Fibroblast of gingiva (primary cell): Measurements from ENCODE around the gene PGS1.

Experiments
- DNase-seq: peaks from one replicate; pipeline ENCODE4 v3.0.0-alpha.2; 2011; ENCODE audit warnings: low read depth

The PGS1 gene

DNA sequence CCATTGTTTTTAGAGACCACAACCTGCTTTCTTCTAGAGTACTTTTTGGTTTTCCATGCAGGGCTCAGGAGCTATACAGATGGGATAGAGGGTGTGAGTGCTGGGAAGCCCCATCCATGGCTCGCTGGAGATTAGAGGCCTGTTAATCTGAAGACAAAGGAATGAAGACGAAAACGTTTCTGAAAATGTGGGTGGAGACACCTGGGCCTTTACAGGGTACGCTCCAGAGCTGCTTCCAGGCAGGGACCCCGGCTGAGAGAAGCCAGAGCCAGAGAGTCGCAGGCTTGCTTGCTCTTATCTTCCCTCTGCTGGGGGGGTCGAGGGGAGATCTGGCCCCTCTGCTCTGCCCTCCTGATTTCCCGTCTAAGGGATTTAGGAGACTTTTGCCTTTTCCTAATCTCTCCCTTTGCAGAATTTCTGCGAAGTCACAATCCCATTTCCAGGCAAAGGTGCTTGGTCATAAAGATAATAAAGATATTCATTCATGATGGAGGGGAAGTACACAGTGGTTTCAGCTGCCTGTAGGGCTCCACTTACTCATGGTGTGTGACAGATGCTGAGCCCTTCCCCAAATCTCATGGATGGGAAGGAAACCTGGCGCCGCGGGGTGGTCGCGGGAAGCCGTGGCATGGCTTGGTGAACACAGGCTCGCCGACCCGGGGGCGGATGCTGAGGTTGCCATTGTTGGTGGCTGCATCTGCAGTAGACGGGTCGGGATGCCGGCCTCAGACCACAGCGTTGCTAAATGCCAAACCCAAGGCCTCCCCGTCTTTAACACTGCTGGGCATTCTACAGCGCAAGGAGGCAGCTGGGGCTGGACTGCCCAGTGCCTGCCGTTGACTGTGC, 13.8 kb upstream of the PGS1 start:
- no peak for DNase-seq

DNA sequence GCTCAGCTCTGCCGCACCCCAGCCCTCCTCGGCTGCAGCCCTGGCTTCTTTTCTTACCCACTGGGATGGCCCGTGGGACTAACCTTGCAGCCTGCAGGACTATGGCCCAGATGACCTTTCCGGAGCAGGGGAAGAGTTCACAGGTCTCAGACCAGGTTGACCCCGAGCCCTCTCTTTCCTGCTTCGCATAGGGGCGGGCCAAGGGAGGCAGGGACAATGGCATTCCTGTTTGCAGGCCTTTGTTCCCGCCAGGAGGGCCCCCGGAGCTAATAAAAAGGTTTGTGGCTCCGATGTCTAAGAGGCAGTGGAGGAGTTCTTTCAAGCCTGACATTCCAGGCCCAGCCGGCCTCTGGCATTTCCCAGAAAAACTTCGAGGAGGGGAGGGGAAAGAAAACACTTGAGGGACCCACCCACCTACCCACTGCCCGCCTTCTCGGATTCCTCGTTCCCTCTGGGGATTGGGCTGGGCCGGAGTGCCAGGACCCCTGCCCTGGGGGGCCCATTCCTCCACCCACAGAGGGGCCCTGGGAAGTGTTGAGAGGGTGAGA, 12.8 kb upstream of the PGS1 start:
- peak; percentile 56 for DNase-seq

DNA sequence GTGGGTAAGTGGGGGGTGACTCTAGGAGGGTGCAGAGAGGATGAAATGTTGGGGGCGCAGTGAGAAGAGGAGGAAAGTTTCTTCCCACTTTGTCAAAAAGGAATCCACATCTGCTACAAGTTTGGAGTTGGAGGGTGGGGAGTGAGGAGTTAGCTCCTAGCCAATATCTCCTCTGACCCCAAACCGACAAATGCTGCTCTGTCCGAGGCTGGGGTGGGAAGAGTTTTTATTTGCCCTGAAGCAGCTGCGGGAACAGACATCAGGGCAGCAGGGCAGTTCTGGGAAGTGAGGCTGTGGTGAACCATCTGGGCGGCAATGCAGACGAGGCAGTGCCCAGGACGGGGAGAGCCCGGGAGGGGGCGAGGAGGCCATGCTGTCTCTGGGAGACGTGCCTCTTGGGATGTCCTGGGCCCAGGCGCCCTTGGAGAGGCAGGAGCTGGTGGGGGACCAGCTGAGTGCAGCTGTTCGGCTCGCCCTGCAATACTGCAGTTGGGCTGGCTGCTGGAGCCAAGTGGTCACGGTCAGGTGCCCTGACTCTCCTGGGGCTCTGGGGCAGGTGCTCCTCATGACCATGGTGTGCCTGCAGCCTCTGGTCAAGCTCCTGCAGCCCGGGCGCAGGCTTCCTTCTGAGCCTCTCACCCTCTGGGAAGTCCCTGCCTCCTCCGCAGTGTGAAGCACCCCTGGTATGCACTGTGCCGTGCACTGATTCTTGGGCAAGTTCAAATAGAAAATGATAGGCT, 12.2 kb upstream of the PGS1 start:
- peak; percentile 56 for DNase-seq

DNA sequence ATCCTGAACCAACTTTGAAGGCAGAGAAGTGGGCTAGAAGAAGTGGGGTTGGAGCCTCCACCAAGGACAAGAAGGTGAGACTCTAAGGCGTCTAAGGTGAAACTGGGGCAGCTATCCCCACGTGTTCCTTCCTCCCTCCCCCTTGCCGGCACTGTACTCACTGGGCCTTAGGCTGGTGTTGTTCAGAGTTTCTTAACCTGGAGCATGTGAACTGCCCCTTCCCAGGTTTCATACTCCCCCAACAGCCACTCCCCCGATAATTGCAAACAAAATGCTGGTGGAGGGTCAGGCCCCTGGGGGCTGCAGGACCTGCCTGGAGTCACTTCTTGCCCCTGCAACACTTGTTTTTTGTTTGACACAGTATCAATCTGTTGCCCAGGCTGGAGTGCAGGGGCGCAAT, 11.3 kb upstream of the PGS1 start:
- no peak for DNase-seq

DNA sequence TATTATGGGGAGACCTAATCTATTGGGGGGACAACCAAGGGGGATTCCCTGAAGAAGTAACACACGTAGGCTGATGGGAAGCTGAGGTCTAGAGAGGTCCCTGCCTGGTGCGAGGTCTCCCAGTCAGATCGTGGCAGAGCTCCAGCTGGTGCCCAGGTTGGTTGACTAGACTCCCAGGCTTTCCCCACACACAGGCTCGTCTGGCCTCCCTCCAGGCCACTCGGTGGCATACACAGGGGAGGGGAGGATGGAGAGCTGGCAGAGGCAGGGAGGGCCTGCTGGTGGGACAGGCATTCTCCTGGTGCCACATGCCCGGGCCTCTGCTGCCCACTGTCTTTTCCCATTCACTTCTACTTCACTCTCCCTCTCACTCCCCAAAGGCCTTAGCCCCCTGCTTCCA, 10.1 kb upstream of the PGS1 start:
- DNase-seq, result no peak

DNA sequence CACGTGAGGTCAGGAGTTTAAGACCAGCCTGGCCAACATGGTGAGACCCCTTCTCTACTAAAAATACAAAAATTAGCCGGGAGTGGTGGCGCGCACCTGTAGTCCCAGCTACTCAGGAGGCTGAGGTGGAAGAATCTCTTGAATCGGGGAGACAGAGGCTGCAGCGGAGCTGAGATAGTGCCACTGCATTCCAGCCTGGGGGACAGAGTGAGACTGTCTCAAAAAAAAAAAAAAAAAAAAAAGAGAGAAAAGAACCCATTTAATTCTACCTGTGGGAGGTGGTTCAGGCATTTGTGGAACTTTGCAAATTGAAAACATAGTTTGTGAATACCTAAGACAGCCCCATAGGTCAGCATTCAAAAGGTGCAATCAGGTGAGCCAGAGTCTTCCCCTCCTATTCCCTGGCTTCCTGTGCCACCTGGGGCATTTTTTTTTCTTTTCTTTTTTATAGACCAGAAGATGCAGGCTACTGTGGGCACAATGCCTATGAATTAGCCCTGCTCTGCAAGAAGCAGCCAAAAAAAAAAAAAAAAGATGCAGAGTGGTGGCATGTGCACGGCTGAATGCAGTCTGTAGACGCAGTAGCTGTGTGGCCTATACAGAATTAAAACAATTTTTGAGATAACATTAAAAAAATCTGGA, 9.5 kb upstream of the PGS1 start:
- DNase-seq, result no peak

DNA sequence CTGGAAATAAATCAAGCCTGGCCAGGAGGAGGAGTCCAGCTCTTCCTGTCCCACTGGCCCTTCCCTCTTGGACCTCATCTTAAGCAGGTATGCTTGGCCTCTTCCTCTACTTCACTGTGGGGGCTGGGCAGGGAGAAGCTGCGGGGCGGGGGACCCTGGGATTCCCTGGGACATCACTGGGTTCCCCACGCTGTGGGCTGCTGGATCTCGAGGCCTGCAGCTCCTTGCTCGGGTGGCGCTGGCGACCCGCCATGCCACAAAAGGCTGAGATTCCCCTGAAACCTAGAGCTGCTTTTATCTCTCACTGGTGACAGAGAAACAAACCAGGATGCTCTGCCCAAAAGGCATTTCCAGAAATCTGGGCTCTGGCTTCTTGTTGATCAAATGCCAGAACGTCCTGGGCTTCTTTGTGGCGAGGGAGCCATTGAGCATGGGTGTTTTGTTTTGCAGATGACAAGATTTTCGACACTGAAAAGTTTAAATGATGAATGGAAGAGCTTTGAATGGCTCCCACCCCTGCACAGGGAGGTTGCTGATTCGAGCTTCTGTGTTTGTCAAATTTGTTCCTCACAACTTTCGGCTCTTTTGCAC, 8.6 kb upstream of the PGS1 start:
- DNase-seq, result no peak

DNA sequence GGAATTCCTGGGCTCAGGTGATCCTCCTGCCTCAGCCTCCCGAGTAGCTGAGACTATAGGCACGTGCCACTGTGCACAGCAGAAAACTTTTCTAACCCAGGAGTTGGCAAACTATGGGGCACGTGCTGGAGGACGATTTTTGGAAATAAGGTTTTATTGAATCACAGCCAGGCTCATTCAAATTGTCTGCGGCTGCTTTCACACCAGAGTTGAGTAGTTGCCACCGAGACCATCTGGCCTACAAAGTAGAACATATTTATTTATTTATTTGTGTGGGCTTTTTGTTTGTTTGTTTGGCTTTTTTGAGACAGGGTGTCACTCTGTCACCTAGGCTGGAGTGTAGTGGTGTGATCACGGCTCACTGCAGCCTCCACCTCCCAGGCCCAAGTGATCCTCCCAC, 7.4 kb upstream of the PGS1 start:
- DNase-seq, result no peak

DNA sequence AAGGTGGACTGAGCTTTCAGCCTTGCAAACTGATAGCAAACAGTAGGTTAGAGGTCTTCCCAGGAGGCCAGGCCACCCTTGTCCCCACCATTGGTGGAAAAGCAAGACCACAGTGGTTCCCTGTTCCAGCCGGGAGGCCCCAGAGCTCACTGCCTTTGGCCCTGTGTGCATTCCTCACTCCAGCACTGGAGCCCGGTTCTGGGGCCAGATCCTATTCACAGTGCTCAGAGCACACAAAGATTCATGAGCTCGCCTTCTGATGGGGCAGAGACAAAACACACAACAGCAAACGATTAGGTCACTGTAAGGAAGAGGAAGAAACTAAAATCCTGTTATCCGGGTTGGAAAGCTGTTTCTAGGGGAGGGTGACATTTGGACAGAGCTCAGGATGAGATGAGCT, 5.6 kb upstream of the PGS1 start:
- no peak for DNase-seq

DNA sequence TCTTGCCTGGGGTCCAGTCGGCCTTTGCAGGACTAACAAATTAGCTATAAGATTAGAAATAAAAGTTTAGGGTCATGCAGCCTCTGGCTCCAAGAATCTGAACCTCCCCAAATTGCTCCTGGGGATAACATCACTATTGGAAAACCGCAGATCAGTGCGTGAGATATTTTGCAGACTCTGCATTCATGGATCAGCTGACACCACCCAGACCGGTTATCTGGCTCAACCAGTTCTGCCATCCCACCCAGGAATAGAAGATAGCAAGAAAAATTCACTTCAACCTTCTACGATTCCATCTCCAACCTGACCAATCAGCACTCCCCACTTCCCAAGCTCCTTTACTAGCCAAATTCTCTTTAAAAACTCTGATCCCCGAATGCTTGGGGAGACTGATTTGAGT, 4.3 kb upstream of the PGS1 start:
- DNase-seq, result no peak

DNA sequence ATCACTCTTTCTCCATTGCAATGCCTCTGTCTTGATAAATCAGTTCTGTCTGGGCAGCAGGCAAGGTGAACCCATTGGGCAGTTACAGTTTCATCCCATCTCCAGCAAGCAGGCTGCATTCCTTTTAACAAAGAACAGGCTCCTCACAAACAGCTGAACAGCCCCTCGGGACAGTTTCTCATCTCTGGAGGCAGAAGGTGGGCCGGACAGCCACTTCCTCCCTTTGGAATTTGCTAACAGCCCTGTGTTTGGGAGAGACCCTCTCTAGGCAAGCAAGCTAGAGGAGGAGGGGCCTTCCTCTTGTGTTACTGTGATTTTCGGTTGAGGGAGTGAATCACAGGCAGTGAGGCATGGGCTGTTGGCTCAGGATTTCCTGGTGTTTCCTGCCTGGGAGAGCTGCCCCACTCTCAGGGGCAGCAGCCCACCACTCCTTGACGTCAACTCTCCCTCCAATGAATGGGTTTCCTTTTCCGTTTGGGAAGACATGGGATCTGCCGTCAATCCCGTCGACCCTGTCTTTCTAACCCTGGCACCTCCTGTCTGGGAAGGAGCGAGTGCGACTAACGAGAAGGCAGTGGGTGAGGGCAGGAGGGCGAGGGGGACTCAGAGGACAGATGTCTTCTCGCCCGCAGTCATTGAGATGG, 3.7 kb upstream of the PGS1 start:
- peak; percentile 68 for DNase-seq

DNA sequence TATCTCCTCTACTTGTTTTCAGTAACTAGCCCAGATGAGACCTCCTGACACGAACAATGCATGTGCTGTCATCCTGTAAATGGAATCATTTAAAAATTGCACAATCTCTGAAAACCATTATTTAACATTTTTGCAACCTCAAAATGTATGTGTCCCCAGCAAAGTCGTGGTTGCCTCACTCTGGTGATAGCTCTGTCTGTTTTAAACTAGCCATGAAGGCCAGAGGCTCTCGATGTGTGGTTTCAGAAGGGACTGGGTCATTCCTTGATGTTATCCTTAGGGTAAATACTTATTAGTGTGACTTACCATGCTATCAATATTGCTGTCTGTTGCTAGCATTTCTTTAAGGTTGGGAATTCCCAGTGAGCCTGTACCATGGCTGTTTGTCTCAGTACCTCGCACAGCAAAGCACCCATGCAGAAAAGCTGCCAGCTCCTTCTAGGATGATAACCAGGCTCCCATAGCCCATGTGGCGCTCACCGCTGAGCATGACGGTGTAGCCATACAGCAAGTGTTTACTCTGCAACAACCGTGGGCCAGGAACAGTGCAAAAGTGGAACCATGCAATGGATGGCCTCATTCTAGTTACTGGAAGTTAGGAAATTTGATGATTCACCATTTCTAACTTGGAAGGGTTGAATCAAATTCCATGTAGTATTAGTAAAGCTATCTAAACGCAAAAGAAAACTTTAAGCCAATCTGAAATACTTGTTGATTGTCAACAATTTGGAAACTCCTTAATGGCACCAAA, 2.9 kb upstream of the PGS1 start:
- peak; percentile 95 for DNase-seq

DNA sequence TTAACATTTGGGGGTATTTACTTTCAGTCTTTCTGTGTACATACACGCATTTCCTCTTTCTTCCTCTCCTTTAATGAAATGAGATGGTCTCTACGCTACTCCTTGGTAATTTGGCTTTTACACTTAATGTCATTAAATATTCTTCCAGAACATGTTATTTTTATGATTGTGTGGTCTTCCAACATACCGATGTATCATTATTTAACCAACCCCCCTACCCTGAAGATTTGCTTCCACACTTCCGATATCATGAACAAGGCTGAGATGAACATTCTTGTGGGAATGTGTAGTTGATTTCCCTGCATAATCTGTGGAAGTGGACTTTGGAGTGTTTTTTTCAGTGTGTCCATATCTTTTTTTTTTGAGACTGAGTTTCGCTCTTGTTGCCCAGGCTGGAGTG, 2.3 kb upstream of the PGS1 start:
- DNase-seq, result no peak

DNA sequence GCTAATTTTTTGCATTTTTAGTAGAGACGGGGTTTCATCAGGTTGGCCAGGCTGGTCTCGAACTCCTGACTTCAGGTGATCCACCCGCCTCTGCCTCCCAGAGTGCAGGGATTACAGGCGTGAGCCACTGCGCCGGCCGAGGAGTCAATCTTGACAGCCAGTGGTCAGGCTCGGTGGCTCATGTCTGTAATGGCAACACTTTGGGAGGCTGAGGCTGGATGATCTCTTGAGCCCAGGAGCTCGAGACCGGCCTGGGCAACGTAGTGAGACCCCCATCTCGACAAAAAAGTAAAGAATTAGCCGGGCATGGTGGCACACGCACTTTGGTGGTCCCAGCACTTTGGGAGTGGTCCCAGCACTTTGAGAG, 608 bp upstream of the PGS1 start:
- DNase-seq, result no peak

DNA sequence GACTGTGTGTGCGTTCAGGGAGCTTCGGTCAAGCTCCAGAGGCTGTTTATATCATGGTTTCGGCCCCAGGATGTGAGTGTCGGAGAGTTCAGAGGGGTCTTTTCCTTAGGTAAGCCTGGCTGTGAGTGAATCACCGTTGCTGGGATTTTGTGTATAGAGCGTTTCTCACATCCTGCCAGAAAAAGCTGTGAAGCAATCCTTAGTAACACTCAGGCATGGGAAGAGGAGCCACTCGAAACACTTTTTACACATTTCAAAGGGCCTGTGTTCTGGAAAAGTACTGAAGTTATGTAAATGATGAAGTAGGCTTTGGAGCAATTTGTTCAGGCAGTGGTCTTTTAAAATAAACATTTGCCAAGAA, 662 bp downstream of the PGS1 start:
- DNase-seq, result peak; percentile 76

DNA sequence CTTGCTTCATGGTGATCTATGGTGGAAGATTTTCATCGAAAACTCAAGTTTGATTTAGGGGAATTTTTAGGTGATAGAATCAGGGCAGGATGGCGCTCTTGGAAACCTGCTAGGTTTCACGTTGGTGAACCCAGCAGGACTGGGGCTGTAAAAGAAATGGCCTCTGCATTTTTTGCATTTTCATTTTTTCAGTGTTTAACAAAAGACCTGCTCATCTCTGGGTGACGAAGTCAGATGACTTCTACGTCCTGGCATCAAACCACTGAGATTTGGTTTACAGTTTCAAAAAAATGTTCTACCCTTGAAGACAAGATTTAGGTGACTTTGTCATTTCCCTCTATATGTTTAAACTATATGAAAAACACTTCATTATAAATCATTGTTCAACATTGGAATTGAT, 1.9 kb downstream of the PGS1 start:
- DNase-seq, result no peak

DNA sequence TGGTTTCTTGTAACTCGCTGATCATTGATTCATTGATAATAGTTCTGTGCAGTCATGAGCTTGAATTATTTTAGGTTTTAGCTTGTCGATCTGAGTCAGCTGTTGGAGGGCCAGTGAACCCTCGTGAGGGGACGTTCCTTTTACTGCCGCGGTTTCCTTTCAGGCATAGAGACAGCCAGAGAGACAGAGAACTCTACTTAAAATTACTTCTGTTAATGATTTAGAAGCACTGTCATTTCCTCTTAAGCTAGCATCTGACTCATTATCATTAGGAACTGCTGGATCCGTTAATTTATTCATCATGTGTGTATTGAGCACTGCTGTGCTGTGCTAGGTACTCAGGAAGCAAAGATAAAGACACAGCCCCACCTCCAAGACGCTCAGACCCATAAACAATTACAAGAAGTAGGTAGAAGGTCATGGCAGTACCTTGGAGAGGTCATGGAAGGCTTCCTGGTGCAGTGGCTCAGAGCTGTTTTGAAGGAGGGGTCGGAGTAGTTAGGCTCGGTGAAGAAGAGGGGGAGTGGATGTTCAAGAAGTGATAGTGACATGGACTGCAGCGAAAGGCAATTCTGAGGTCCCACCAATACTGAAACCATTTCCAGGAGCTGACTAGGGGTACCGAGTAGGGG, 3.3 kb downstream of the PGS1 start:
- no peak for DNase-seq

DNA sequence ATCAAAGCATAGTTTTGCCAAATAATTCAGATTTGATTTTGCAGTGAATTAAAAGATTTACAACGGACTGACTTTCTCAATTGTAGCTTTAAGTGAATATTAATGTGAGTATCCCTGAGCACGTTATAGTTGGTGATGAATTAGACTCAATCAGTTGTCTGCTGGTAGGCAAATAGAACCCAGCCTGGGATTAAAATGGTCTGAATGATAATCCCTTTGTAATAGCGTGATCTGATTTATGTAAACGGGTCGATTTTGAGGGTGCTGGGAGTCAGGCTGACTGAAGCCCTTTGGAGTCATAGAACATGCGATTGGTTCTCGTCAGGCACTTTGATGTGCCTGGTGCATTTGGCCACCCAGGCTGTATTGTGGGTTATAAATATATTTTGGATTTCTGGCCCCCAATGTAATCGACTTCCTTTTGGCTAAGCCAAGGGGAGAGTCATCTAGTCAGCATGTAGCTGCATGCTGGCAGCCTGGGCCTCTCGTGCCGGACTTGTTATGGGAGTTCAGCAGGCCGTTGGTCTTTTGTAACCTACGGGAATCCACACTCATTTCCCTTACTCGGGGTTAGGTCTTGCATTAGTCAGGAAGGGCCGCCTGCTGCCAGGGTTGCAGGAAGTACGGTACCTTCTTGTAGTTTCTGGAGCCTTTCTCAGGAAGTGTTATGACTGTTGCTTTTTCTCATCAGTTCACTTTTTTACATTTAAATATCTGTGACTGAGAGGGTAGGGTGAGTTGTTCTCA, 5.4 kb downstream of the PGS1 start:
- peak; percentile 97 for DNase-seq

DNA sequence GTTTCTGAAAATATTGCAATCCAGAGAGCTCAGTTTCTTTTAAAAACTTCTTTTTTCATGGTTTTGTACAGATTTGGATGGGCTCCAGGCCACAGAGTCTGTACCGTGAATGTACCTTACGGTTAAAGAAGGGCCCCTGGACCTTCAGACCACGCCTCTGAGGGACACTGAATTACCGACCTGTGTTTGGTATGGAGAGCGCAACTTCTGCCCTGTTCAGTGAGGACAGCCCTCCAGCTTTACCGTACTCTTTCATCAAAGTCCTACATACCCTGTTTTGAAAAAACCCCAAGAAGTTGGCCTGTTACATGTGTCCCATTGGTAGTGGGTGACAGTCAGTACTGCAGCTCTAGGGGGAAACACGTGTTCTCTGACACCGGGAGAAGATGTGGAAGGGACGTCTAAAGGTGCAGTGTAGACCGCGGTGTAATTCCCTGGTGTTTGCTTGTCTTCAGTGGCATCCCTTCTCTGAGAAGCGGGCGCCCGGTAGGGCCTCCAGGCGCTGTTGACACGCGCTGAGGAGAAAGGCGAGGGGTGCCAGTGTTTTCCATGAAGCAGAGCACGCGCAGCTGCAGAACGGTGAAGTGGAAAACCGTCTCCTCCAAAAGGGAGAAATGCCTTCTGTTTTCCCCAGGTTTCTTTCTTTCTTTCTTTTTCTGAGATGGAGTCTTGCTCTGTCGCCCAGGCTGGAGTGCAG, 6.2 kb downstream of the PGS1 start:
- DNase-seq, result no peak
